Stimulated activated CD8-positive, alpha-beta memory T cell treated with anti-CD3 and anti-CD28 coated beads, Interleukin-2, amount 100 ng/mL, for 1 hour (primary cell): ENCODE data around the gene ALDH1B1.
"Not testable (repeated sequence)": the region's sequence is repeated elsewhere in the genome, so short reads cannot be mapped to it uniquely, and the experiment has no call there.

Experiments
- DNase-seq, 2 donors: peaks; one replicate each; pipeline ENCODE4 v3.0.0-alpha.2; 2020; ENCODE audit warnings: low read depth in 2 of 2

The ALDH1B1 gene

DNA sequence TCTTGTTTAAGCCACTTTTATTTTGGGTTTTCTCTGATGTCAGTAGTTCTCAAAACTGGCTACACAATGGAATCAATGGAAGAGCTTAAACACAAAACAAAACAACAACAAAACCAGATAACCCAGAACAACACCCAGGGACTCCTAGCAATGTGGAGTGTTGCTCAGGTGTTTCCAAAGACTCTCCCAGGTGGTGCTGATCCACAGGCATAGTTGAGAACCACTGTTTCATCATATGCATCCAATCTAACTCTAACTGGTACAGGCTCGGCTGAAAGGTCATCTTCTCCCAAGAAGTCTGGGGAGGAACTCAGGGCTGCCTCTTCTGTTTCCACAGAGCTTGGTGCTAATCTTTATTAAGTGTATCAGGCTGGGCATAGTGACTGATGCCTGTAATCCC is 5.4 kb upstream of the ALDH1B1 start:
- DNase-seq = no peak

DNA sequence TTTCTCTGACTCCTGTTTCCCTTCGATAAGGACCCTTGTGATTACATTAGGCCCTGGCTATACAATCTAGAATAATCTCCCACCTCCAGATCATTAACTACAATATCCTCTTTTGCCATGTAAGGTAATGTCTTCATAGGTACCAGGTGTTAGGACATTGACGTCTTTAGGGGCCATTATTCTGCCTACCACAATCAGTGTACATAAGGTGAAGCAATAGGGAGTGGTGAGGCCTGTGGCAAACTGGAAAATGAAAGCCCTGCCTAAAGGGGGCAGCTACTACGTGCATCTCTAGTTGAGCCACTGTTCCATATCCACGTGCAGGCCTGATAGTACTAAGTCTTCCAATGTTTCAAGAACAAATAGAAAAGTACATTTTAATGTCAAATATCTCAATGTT is 4.8 kb upstream of the ALDH1B1 start:
- no peak for DNase-seq

DNA sequence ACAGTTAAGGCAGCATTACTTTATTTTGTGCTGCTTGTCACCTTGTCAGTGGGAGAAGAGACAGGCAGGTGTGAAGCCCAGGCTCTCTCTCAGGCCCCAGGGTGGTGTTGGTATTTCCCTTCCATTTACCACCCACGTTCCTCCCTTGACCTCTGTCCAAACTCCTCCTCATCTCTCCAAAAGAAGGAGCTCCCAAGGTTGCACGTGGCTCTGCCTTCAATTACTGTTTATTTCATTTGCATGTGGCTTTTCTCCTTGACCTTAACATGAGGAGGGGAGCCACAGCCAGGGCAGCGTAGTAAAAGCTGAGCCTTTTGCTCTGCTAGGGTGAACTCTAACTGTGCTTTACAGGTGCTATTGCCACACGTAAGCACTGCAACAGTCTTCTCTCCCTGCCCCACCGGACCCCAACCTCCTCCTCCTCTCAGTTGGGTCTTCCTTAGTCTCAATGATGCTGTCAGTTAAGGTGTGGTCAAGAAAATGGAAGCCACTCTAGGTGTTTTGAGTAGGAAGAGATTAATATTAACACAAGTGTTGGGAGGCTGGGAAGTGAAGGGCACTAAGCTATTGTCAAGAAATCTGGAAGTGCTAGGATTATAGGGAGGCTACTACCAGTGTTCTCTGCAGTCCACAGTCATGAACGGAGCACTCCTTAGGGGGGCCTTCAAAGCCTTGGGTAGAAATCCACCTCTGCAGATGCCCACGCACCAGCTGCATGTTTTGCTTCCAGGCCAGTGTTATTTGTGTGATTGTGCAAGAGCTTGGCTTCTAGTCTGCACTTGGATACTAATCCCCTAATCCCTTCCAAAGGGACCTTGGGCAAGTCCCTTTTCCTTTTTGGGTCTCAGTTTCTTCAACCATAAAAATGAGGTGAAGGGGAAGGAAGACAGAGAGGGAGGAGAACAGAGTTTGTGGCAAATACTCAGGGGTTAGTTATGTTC is 3.9 kb upstream of the ALDH1B1 start:
- DNase-seq = no peak

DNA sequence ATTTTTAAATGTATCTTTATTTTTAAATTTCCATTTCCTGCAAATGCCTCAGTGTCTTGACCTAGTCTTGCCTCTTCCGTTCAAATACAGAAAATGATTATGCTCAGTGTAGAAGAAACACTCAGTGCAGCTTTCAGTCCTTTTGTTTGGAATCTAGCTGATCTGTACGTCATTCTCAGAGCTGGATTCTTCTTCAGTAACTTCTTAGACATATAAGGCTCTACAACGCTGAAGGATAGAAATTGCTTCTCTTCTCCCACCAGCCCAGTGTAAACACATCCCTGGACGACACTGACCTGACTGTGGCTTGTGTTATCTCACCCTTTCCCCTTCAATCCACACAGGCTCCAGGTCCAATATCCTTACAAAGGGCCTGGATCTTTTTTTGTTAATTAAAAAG is 3.2 kb upstream of the ALDH1B1 start:
- no peak for DNase-seq

DNA sequence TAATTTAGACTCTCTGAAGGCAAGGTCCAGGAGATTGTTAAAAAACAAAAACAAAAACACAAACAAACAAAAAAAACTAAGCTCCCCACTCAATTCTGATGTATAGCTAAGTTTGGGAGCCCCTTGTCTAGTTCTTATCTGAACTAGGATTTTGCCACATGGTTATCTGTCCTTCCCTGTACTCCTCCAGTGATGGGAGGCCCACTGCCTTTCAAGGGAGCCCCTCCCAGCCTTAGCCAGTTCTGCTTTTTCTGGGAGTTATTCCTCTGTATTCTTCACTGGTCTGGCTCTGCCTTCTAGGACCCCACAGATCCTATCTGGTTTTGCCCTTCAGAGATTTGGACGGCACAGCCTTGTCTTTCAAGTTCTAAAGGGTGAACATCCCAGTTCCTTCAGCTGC is 2.1 kb upstream of the ALDH1B1 start:
- DNase-seq = no peak

DNA sequence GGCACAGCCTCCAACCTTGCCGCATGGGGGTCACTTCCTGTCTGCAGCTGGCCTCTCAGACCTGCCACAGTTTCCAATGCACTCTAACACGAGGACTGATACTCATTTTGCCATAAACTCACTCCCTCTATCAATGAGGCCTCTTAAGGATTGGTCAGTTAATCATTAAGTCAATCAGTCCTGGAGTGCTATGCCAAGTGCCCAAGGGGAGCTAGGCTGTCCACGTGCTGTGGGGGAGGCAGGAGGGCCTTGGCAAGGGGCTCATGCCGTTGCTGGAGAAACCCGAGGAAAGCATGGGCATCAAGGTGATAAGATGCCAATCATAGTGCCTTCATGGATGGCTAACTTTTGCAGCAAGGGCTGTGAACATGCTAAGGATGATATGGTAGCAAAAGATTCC is 1.7 kb upstream of the ALDH1B1 start:
- DNase-seq = no peak

- DNase-seq = no peak
Measured at GRCh38 chr9:38391278-38392118, 1.0 kb upstream of the ALDH1B1 start.

GRCh38 chr9:38393128-38393796 is 760 bp downstream of the ALDH1B1 start:
- DNase-seq = no peak

GRCh38 chr9:38394416-38394815 is 1.9 kb downstream of the ALDH1B1 start:
- DNase-seq = no peak

DNA sequence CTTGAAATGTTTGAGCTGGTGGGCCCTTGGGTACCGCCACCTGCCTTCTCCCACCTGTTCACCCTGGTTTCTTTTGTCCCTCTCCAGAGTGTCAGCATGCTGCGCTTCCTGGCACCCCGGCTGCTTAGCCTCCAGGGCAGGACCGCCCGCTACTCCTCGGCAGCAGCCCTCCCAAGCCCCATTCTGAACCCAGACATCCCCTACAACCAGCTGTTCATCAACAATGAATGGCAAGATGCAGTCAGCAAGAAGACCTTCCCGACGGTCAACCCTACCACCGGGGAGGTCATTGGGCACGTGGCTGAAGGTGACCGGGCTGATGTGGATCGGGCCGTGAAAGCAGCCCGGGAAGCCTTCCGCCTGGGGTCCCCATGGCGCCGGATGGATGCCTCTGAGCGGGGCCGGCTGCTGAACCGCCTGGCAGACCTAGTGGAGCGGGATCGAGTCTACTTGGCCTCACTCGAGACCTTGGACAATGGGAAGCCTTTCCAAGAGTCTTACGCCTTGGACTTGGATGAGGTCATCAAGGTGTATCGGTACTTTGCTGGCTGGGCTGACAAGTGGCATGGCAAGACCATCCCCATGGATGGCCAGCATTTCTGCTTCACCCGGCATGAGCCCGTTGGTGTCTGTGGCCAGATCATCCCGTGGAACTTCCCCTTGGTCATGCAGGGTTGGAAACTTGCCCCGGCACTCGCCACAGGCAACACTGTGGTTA is 3.3 kb downstream of the ALDH1B1 start:
- no peak for DNase-seq

DNA sequence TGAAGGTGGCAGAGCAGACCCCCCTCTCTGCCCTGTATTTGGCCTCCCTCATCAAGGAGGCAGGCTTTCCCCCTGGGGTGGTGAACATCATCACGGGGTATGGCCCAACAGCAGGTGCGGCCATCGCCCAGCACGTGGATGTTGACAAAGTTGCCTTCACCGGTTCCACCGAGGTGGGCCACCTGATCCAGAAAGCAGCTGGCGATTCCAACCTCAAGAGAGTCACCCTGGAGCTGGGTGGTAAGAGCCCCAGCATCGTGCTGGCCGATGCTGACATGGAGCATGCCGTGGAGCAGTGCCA is 3.8 kb downstream of the ALDH1B1 start:
- no peak for DNase-seq

GRCh38 chr9:38399191-38399590 is 6.7 kb downstream of the ALDH1B1 start:
- DNase-seq = not testable (repeated sequence)

DNA sequence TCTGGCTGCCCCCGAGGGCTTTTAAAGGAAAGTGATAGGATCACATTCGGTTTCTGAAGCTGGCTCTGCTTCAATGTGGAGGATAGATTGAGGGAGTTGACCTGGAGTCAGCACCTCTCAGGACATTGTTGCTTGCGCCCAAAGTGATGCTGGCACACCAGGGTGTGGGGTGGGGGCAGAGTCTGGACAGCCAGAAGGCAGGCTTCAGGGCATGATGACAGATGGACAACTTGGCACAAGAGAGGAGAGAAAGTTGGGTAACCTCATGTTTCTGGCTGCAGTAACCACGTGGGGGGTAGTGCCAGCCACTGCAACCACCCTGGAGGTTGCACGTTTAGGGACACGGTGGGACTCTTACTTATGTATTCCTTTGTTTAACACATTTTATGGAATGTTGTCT is 9.5 kb downstream of the ALDH1B1 start:
- no peak for DNase-seq

GRCh38 chr9:38404314-38404713 is 11.8 kb downstream of the ALDH1B1 start:
- no peak for DNase-seq

- DNase-seq = no peak
Measured at GRCh38 chr9:38405785-38406184, 13.3 kb downstream of the ALDH1B1 start.

DNA sequence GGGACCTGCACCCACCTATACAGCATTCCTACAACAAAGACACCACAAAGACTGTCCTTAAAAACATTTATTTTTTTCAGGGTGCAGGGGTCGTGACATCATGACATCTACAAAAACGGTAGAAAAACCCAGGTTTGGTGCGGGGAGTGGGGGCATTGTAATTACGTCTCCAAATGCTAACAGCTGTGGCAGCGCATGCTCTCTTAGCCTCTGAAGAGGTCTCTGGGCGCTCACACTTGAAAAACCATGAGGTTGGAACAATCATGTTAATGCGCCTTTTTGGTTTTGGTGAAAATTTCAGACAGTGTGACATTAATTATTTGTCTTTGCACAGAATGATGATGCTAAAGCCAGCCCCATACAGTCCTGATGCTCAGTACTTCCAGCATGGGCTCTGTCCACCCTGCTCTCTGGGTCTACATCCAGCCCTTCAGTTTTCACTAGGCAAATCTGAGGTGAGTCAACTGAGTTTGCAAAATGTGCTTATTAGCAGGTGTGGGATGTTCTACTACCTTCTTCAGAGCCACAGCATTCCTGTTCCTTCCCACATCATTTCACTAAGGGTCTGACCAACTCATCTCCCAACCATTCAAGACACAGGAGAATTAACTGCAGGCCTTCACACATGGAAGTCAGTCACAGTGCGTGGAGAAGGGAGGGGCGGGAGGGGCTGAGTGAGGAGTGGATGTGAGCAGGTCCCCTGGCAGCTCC is 14.1 kb downstream of the ALDH1B1 start:
- DNase-seq = no peak

DNA sequence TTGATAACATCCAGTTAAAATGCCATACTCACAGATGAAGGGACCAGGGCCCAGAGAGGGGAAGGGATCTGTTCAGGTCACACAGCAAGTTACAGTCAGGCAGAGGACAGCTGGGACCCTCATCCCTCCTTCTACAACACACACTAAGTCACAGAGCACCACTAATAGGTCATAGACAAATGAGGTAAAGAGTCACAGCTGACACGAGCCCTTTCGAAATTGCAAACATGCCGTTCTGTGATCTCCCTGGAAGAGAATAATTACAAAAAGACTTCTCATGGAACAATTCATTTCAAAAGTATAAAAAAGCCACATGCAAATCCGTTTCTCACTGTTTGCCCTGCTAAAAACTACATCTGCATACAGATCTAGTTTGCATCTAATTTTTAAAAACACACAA is 16.2 kb downstream of the ALDH1B1 start:
- no peak for DNase-seq

DNA sequence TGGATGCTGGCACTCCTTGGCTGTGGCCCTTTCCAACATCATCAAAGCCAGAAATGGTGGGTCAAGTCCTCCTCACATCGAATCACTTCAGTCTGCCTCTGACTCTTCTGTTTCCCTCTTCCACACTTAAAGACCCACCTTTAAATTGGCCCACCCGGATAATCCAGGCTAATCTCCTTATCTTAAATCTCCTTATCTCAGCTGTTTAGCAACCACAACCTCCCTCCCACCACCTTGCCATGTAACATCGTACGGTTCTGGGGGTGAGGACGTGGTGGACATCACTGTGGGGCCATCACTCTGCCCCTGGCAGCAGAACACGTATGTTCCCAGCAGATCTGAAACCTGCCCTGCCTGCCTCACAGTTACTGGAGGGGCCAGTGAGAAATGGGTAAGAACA is 20.2 kb downstream of the ALDH1B1 start:
- DNase-seq = no peak

GRCh38 chr9:38413283-38413682 is 20.8 kb downstream of the ALDH1B1 start:
- DNase-seq = no peak

DNA sequence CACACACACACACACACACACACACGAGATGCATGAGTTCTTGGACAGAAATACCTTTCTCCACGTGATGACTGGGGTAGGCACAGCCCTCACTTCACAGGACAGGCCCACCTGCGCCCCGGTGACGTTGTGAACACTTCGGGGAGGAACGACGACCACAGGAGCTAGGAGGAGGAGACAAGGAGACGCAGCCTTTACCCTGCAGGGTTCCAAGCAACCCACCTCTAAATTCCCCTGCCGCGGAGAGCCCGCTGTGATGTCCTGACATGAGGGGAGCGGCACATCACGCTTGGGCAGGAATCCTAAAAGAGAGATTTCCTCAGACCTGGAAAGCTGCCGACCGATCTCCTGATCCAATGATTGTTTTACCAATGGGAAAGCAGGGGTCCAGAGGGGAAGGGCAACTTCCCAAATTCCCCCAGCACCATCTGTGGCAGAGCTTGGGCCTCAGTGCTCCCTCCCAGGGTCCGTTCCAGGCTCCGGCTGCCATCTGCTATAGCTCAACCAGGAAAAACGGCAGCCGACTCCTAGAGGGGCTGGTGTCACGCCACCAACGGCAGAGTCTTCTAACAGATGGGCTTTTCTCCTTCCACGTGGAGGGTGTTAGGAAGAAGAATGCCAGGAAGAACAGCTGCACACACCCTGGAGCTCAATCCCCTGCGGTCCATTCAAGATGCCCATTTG is 21.7 kb downstream of the ALDH1B1 start:
- DNase-seq = no peak

DNA sequence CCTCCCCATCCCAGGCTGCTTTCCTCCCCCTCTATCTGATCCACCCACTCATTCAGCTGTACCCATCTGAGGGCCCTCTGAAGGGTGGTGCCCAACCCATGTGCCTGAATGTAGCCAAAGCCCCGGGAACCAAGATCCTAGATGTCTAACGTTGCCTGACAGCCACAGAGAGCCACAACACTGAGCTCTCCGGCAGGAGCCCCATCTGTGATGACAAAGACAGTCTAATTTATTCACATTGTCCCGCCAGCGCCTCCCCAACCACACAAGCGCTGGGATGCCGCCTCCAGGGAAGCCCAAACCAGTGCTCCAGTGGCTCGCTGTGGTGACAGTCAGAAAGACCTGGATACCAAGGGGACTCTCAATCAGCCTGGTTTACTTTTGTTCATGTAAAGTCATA is 23.4 kb downstream of the ALDH1B1 start:
- DNase-seq = no peak
